Spleen (tissue), 7 donors: Measurements from ENCODE around the gene PROM2.

ENCODE experiments used
- CTCF ChIP-seq, 11 experiments: fragments of 200-600 bp in 7 of 11; fragments of 450-650 bp in 4 of 11; sonication (generic) in 4 of 11; IDR thresholded peaks in 8 of 11; conservative IDR thresholded peaks in 3 of 11; 1 replicate in 7 of 11; 2 replicates in 4 of 11; pipeline versions ENCODE4 v1.4.0 to v1.8.0; 2016 to 2021; ENCODE audit warnings: antibody characterized with exemption in 11 of 11, inconsistent platforms in 4 of 11, mild to moderate bottlenecking in 1 of 11
- POLR2AphosphoS5 ChIP-seq, 3 donors: sonication (generic); formaldehyde crosslinking; IDR thresholded peaks; one replicate each; pipeline ENCODE4 v1.5.1; 2017; ENCODE audit warnings: antibody characterized with exemption in 3 of 3
- donor health status: DM: no; HTN: no; CAD: no; lungs with moderate emphysema.
- donor health status: DM: no; HTN: no; CAD: no.
- donor health status: DM: no; HTN: no; CAD: no.

- no peak for TF ChIP-seq CTCF (IDR thresholded peaks at IDR 0.05 in 8 of 11, conservative IDR thresholded peaks at IDR 0.05 in 3 of 11)
- no peak for TF ChIP-seq POLR2AphosphoS5 (IDR thresholded peaks at IDR 0.05)
Observed at GRCh38 chr2:95258271-95258670, 16.0 kb upstream of the PROM2 start.
